Measurements from ENCODE around the gene MINDY4B.
"Not testable (repeated sequence)": the region's sequence is repeated elsewhere in the genome, so short reads cannot be mapped to it uniquely, and the experiment has no call there.

Gene MINDY4B

GRCh38 chr3:150898046-150898754, 7.0 kb downstream of the MINDY4B start:
- DNase-seq: no peak

- DNase-seq: no peak
Measured at GRCh38 chr3:150897592-150897991, 7.6 kb downstream of the MINDY4B start.

GRCh38 chr3:150890831-150891230, 14.4 kb downstream of the MINDY4B start:
- no peak for DNase-seq

- DNase-seq: no peak
Measured at GRCh38 chr3:150890295-150890694, 14.9 kb downstream of the MINDY4B start.

GRCh38 chr3:150889106-150889505, 16.1 kb downstream of the MINDY4B start:
- DNase-seq: no peak

GRCh38 chr3:150887031-150887430, 18.2 kb downstream of the MINDY4B start:
- DNase-seq: no peak

GRCh38 chr3:150885535-150885934, 19.7 kb downstream of the MINDY4B start:
- no peak for DNase-seq

- no peak for DNase-seq
Measured at GRCh38 chr3:150878996-150879575, 26.2 kb downstream of the MINDY4B start.

GRCh38 chr3:150878290-150878689, 26.9 kb downstream of the MINDY4B start:
- no peak for DNase-seq

- no peak for DNase-seq
Measured at GRCh38 chr3:150877303-150877702, 27.9 kb downstream of the MINDY4B start.

GRCh38 chr3:150876611-150877265, 28.5 kb downstream of the MINDY4B start:
- DNase-seq: no peak

- no peak for DNase-seq
Measured at GRCh38 chr3:150875548-150875947, 29.7 kb downstream of the MINDY4B start.

GRCh38 chr3:150874666-150875219, 30.5 kb downstream of the MINDY4B start:
- DNase-seq: no peak

- DNase-seq: no peak
Measured at GRCh38 chr3:150871192-150871591, 34.0 kb downstream of the MINDY4B start.

GRCh38 chr3:150870406-150870805, 34.8 kb downstream of the MINDY4B start:
- DNase-seq: no peak

- DNase-seq: no peak
Measured at GRCh38 chr3:150868282-150868681, 37.0 kb downstream of the MINDY4B start.

- DNase-seq: no peak
Measured at GRCh38 chr3:150867434-150867833, 37.8 kb downstream of the MINDY4B start.

- not testable (repeated sequence) for DNase-seq
Measured at GRCh38 chr3:150863921-150864320, 41.3 kb downstream of the MINDY4B start.

- DNase-seq: no peak
Measured at GRCh38 chr3:150861851-150862250, 43.4 kb downstream of the MINDY4B start.

GRCh38 chr3:150857936-150858335, 47.3 kb downstream of the MINDY4B start:
- not testable (repeated sequence) for DNase-seq

GRCh38 chr3:150850191-150850590, 55.0 kb downstream of the MINDY4B start:
- no peak for DNase-seq

GRCh38 chr3:150848864-150849263, 56.4 kb downstream of the MINDY4B start:
- DNase-seq: no peak

- no peak for DNase-seq
Measured at GRCh38 chr3:150847433-150847832, 57.8 kb downstream of the MINDY4B start.

- DNase-seq: no peak
Measured at GRCh38 chr3:150844484-150844883, 60.8 kb downstream of the MINDY4B start.
